Limb (tissue), 2 donors: Measurements from ENCODE around the gene ATG9B.
A peak's percentile ranks its signal among the peaks of the same experiment; 100 is the strongest.

Experiments used
- DNase-seq, 2 donors: peaks; one replicate each; pipeline ENCODE4 v3.0.0-alpha.2; 2016; ENCODE audit errors: extremely low spot score in 2 of 2

Gene ATG9B

DNA sequence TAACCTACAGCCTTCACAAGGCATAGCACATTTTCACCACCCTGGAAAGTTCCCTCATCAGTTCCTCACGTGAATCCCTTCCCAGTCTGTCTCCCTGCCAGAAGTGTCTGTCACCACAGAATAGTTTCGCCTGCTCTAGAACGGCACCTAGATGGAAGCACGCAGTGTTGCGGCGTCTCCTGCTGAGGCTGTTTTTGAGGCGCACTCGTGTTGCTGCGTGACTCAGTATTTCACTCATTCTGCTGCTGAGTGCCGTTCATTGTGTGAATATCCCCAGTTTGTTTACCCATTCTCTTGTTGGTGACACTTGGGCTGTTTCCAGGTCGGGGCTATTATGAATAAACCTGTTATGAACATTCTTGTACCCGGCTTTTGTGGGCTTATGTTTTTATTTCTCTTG lies 20.7 kb downstream of the ATG9B start:
- DNase-seq, result no peak

DNA sequence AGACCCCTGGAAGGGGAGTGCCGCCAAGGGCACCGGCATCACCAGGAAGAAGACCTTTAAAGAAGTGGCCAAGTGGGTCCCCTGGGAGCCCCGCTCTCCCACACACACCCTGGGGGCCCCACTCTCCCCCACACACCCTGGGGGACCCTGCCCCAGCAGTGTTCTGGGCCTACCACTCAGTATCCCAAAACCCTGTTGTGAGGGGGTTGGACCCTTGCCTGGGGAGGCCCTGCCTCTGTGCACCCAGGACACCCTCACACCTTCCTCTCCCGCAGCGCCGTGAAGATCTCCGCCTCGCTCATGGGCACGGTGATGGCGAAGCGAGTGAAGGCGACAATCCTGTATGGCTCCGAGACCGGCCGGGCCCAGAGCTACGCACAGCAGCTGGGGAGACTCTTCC lies 22.7 kb downstream of the ATG9B start:
- DNase-seq, result no peak

DNA sequence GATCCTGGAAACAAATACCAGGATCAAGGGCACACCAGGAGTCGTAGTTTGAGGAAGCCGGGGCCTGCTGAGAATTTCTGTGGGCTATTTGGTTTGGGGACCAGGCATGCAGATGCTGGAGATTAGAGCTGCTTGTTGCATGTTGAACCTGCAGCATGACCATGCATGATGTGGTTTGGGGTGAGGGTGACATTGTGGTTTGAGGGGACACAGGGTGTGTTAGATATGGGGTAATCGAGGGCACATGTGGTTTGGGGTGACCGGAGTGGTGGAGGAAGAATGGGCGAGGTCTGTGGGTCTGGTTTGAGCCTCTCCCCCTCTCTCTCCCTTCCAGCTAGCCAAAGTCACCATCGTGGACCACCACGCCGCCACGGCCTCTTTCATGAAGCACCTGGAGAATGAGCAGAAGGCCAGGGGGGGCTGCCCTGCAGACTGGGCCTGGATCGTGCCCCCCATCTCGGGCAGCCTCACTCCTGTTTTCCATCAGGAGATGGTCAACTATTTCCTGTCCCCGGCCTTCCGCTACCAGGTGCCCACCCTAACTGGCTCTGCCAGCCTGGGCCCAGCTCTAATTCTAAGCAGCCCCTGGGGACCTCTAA lies 23.3 kb downstream of the ATG9B start:
- no peak for DNase-seq

DNA sequence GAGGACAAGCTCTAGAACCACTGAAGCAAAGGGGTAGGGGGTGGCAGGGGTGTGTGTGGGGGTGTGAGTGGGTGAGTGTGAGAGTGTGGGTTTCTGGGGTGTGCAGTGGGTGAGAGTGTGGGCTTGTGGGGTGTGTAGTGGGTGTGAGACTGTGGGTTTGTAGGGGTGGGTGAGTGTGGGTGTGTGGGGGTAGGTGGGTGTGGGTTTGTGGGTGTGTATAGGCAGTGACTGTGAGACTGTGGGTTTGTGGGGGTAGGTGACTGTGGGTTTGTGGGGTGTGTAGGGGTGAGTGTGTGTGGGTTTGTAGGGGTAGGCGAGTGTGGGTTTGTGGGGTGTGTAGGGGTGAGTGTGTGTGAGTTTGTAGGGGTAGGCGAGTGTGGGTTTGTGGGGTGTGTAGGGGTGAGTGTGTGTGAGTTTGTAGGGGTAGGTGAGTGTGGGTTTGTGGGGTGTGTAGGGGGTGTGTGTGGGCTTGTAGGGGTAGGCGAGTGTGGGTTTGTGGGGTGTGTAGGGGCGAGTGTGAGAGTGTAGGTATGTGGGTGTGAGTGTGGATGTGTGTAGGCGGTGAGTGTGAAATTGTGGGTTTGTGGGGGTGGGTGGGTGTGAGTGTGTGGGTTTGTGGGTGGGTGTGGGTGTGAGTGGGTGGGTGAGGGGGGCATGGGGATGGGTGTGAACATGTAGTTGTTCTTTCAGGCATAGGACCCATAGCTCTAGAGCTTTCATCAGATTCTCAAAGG lies 24.6 kb downstream of the ATG9B start:
- DNase-seq, result no peak

DNA sequence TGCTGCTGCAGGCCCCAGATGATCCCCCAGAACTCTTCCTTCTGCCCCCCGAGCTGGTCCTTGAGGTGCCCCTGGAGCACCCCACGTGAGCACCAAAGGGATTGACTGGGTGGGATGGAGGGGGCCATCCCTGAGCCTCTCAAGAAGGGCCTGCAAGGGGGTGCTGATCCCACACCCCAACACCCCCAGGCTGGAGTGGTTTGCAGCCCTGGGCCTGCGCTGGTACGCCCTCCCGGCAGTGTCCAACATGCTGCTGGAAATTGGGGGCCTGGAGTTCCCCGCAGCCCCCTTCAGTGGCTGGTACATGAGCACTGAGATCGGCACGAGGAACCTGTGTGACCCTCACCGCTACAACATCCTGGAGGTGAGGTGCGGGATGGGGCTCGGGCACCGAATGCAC lies 25.3 kb downstream of the ATG9B start:
- no peak for DNase-seq

DNA sequence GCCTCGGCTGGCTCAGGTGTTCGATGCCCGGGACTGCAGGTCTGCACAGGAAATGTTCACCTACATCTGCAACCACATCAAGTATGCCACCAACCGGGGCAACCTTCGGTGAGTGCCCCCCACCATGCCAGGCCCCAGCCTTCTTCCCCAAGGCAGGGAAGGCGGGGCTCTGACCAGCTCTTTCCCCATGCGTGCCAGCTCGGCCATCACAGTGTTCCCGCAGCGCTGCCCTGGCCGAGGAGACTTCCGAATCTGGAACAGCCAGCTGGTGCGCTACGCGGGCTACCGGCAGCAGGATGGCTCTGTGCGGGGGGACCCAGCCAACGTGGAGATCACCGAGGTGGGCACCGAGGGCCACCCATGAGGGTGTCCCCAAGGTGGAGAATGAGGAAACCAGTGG lies 26.0 kb downstream of the ATG9B start:
- no peak for DNase-seq

DNA sequence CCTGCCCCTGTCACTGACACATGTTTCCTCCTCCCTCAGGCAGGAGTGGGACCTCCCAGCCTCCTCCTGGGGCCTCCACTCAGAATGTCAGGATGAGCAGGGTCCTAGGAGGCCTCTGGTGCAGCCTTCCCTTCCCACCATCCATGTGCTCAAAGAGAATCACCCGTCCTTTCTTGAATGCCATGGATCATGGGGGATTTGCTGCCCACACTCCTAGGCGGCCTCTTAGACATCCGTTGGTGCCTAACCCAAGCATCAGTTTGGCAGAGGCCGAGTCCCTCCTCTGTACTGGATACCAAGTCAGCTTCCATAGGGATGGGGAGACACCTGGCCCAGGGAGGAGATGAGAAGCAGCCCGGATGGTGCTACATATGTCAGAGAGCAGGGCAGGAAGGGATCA lies 26.5 kb downstream of the ATG9B start:
- no peak for DNase-seq

DNA sequence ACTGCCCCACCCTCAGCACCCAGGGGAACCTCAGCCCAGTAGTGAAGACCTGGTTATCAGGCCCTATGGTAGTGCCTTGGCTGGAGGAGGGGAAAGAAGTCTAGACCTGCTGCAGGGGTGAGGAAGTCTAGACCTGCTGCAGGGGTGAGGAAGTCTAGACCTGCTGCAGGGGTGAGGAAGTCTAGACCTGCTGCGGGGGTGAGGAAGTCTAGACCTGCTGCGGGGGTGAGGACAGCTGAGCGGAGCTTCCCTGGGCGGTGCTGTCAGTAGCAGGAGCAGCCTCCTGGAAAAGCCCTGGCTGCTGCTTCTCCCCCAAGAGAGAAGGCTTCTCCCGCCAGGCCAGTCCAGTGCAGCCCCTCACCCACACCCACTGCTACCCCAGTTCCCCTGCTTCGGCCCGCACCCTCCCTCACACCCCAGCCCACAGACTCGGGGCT lies 27.2 kb downstream of the ATG9B start:
- no peak for DNase-seq

DNA sequence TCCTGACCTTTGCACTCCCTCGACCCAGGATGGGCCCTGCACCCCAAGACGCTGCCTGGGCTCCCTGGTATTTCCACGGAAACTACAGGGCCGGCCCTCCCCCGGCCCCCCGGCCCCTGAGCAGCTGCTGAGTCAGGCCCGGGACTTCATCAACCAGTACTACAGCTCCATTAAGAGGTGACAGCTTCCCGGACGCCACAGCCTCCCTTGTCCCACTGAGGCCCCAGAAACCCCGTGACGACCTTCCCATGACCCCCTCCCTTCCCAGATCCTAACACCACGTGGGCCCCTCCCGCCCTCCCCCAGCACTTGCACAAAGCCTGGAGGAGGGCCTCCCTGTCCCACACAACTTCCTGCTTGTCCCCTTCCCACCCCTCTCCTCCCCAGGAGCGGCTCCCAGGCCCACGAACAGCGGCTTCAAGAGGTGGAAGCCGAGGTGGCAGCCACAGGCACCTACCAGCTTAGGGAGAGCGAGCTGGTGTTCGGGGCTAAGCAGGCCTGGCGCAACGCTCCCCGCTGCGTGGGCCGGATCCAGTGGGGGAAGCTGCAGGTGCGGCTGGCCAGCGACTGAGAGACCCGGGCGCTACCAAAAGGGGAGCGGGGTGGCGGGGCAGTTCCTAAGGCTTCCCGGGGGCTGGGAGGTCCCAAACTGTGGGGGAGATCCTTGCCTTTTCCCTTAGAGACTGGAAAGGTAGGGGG lies 27.8 kb downstream of the ATG9B start:
- DNase-seq, result no peak

DNA sequence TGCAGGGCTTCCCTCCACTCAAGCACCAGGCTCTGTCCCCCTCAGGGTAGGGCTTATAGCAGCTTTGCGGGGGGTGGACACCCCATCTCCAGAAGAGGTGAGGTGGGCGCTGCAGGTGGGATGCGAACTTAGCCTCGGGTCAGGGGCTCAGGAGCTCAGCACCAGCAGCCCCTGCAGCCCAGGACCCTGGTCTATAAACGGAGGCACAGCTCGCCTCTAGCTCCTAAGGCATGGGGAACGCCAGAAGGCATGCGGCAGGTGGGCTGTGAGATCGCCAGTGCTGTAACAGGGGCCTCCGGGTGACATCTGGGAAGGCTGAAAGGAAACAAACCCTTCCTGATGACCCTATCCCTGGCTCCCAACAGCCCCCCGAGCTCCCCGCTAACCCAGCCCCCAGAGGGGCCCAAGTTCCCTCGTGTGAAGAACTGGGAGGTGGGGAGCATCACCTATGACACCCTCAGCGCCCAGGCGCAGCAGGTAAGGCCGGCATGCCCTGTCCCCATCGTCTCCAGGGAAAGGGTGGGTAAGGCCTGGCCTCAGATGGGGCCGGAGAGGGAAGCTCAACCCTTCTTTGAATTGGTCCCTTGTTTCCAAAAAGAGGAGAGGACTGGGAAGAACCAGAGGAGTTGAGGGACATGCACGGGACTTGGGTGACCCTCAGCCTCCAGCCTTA lies 29.3 kb downstream of the ATG9B start:
- DNase-seq, result no peak

DNA sequence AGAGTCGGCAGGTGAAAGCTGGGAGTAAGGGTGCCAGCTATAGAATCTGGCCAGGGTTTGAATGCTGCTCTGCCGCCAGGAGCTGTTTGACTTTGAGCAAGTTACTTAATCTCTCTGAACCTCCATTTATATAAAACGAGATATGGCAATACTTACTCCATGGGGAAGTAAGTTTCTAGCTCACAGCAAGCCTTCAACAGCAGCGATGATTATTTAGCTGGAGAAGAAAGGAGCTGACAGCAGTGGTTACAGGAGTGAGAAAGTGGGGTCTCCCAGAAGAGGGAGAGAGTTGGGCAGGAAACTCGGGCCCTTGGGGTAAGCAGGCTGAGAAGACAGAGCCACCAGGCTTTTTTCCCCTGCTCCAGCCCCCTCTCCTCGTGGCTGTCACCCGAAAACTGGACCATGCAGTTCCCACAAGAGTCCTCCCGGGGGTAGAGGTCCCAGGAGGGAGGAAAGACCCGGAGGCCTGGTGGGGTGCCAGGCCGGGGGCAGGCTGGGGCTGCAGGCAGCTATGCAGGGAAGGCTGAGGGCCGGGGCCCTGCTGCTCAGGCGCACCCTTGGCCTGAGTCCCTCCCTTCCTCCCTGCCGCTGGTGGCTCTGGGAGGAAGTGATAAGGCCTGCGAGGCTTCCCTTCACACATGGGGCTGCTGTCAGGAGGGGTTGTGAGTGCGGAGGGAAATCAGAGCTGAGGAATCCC lies 30.0 kb downstream of the ATG9B start:
- no peak for DNase-seq

DNA sequence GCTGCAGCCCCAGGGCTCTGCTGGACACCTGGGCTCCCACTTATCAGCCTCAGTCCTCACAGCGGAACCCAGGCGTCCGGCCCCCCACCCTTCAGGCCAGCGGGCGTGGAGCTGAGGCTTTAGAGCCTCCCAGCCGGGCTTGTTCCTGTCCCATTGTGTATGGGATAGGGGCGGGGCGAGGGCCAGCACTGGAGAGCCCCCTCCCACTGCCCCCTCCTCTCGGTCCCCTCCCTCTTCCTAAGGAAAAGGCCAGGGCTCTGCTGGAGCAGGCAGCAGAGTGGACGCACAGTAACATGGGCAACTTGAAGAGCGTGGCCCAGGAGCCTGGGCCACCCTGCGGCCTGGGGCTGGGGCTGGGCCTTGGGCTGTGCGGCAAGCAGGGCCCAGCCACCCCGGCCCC lies 30.8 kb downstream of the ATG9B start:
- DNase-seq, result no peak

DNA sequence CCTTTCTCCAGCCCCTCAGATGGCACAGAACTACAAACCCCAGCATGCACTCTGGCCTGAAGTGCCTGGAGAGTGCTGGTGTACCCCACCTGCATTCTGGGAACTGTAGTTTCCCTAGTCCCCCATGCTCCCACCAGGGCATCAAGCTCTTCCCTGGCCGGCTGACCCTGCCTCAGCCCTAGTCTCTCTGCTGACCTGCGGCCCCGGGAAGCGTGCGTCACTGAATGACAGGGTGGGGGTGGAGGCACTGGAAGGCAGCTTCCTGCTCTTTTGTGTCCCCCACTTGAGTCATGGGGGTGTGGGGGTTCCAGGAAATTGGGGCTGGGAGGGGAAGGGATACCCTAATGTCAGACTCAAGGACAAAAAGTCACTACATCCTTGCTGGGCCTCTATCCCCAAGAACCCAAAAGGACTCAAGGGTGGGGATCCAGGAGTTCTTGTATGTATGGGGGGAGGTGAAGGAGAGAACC lies 31.4 kb downstream of the ATG9B start:
- DNase-seq, result no peak

DNA sequence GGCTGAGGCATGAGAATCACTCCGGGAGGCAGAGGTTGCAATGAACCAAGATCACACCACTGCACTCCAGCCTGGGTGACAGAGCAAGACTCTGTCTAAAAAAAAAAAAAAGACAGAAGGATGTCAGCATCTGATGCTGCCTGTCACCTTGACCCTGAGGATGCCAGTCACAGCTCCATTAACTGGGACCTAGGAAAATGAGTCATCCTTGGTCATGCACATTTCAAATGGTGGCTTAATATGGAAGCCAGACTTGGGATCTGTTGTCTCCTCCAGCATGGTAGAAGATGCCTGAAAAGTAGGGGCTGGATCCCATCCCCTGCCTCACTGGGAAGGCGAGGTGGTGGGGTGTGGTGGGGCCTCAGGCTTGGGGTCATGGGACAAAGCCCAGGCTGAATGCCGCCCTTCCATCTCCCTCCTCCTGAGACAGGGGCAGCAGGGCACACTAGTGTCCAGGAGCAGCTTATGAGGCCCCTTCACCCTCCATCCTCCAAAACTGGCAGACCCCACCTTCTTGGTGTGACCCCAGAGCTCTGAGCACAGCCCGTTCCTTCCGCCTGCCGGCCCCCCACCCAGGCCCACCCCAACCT lies 32.1 kb downstream of the ATG9B start:
- DNase-seq, result no peak

DNA sequence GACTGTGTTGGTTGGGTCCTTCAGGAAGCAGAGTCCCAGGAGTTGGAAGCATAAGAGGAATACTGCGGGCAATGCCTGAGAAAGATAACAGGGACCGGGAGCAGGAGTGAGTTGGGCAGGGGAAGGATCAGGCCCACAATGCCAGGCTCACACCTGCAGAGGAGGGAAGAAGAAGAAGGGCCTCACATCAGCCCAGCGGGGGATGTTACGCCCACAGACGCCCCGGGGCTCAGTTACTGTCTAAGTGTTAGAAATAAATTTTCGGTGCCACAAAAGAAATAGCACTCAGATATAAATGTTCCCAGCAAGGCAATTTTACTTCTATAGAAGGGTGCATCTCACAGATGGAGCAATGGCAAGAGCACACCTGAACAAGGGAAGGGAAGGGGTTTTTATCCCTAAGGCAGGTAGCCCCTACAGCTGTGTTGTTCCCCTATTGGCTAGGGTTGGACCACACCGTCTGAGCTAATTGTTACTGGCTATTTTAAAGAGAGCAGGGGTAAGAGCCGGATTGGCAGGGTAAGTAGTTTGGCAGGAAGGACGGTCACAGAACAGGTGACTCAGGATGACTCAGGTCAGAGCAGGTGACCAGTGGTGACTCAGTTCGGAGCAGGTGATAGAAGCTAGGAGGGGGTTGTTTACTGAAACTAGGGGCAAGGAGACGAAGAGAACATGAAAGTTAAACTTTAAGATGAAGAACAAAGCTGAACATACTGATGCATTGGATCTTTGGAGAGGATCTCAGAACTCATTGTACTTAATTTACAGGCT lies 33.7 kb downstream of the ATG9B start, which contains the start of gene NOS3:
NOS3 (plus strand) TSS at position 602 of the 771 bp plus-strand sequence. CDS start 2,787 bp downstream, outside the sequence.
- DNase-seq, result no peak

DNA sequence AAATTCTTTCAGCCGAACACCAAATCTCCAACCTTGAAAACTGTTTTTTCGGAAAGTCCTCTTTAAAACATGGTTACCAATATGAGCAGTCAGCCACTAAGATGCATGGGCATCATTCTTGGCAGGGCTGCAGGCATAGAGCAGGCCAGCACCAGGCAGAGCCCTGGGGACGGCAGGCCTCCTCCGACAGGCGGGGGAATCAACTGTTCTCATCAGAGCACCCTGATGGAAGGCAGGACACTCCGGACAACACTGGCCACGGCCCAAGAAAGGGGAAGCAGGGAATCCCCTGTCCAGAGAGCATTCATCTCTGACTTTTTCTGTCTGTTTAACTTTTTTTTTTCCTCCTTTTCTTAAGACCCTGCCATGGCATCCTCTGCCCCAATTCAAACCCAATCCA lies 34.8 kb downstream of the ATG9B start:
- DNase-seq, result no peak

DNA sequence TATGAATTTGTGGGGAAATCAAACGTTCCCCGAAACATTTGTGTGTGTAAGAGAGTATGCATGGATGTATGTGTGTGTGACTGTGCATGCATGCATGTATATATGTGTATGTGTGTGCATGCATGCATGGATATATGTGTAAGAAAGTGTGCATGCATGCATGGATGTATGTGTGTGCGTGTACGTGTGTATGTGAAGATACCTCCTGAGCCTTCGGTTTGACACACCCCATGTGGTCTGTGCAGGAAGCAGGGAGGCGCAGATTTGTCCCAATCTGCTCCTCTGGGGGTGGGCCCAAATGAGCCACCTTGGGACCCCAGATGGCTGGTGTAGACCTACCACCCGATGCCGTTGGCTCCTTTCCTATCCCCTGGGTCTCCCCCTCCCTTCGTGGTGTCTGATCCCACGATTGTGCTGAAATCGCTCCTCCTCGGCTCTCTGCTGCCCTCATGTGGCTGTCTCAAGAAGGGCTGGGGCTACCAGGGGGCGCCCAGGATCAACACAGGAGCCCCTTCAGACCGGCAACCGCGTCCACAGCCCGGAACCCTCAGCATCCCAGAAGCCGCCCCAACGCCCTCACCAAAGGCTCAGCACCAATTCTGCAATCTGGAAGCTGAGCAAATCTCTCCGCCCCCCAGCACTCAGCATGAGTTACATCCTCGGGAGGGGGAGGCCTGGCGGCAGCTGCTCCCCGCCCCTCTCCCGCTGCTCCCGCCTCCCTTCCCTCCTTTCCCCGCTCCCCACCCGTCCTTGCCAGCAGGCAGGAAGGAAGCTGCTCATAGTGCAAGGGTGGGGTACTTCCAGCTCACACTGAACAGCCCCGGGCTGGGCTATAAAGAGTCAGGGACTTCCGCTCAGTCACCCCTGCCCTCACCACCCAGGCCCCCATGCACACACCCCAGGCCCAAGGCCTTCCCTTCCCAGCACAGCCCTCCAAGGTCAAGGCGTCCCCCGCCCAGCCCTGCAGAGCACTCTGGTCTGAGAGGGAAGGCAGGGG lies 35.8 kb downstream of the ATG9B start:
- DNase-seq, result peak; percentile 56 to 90

DNA sequence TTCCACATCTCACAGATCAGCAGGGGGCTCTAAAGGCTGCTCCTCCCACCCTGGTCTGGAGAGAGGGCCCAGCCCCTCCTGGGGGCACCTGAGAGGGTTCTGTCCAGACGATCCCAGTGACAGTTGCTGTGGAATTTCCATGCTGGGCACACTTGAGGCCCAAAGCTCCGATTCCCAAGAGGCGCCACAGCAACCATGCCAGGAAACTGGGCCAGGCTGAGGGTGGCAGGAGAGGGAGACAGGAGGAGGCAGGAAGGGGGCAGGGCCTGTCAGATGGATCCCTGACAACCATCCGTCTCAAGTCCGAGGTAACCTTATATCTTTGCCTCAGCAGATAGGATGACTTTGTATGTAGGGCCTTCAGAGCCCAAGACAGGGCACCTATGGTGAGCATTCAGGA lies 37.7 kb downstream of the ATG9B start:
- DNase-seq, result no peak

DNA sequence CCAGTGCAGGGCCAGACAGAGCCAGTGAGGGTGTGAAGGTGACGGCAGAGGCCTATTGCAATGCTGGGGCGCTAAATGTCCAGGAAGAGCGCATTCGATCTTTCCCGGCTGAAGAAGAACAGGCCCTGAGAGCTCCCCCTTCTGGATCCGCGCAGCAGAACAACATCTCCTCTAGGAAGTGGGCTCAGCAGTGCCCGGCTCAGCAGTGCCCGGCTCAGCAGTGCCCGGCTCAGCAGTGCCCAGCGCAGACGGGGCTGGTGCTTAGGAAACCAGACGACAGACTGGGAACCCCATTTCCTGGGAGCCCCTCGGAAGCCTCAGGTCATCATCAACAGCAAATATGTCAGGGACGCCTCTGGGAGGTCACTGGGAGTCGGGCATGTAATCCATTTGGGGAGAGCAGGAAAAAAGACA lies 38.2 kb downstream of the ATG9B start:
- peak in 1 of 2 donors; percentile 78 for DNase-seq
